DOHH2 (cell line): Measurements from ENCODE around the gene EPC1.
"Not testable (repeated sequence)": the region's sequence is repeated elsewhere in the genome, so short reads cannot be mapped to it uniquely, and the experiment has no call there.

ENCODE experiments used
- H3F3A ChIP-seq: fragments of 200-600 bp; sonication (generic), shearing (Covaris generic); 2 replicates; pipeline ENCODE4 v1.6.0; 2016; ENCODE audit warnings: antibody characterized with exemption, mild to moderate bottlenecking; ENCODE audit not compliant: control insufficient read depth, insufficient read depth
- H3K27ac ChIP-seq: fragments of 200-600 bp; sonication (generic); 2 replicates; pipeline ENCODE4 v1.5.1; 2014; ENCODE audit warnings: low read depth, mild to moderate bottlenecking, low read length, moderate library complexity
- H3K27me3 ChIP-seq: fragments of 200-600 bp; sonication (generic); 2 replicates; pipeline ENCODE4 v1.6.1; 2014; ENCODE audit warnings: mild to moderate bottlenecking, low read length, mixed read lengths; ENCODE audit not compliant: control insufficient read depth
- H3K36me3 ChIP-seq: fragments of 200-600 bp; sonication (generic); 2 replicates; pipeline ENCODE4 v1.6.1; 2014; ENCODE audit warnings: mild to moderate bottlenecking, low read length, moderate library complexity, mixed read lengths; ENCODE audit not compliant: control insufficient read depth
- H3K4me1 ChIP-seq: fragments of 200-600 bp; sonication (generic); 2 replicates; pipeline ENCODE4 v1.6.1; 2014; ENCODE audit warnings: mild to moderate bottlenecking, low read length, mixed read lengths; ENCODE audit not compliant: control insufficient read depth
- H3K4me2 ChIP-seq: fragments of 200-600 bp; sonication (generic); 2 replicates; pipeline ENCODE4 v1.6.0; 2014; ENCODE audit warnings: mild to moderate bottlenecking, low read length, moderate library complexity
- H3K4me3 ChIP-seq: fragments of 200-600 bp; sonication (generic); 2 replicates; pipeline ENCODE4 v1.5.1; 2014; ENCODE audit warnings: mild to moderate bottlenecking, low read length, mixed read lengths
- H3K79me2 ChIP-seq: fragments of 200-600 bp; sonication (generic); 2 replicates; pipeline ENCODE4 v1.6.1; 2014; ENCODE audit warnings: mild to moderate bottlenecking, low read length, mixed read lengths; ENCODE audit not compliant: control insufficient read depth
- H3K9me2 ChIP-seq: fragments of 200-600 bp; sonication (generic); replicated peaks from 2 replicates; pipeline ENCODE4 v1.6.1; 2014; ENCODE audit warnings: mild to moderate bottlenecking, low read length, mixed read lengths; ENCODE audit not compliant: control insufficient read depth
- H3K9me3 ChIP-seq: fragments of 200-600 bp; sonication (generic); 2 replicates; pipeline ENCODE4 v1.6.1; 2014; ENCODE audit warnings: antibody characterized with exemption, low read length, mixed read lengths; ENCODE audit not compliant: control insufficient read depth, insufficient read depth
- H4K20me1 ChIP-seq: fragments of 200-600 bp; sonication (generic); 2 replicates; pipeline ENCODE4 v1.6.0; 2014; ENCODE audit warnings: low read depth, mild to moderate bottlenecking, antibody characterized with exemption, low read length, moderate library complexity; ENCODE audit not compliant: control insufficient read depth, insufficient read depth
- EZH2phosphoT487 ChIP-seq: fragments of 200-600 bp; sonication (generic); IDR thresholded peaks from 2 replicates; pipeline ENCODE4 v1.6.1; 2017; ENCODE audit warnings: borderline replicate concordance, mild to moderate bottlenecking, antibody characterized with exemption, low read length, moderate library complexity, mixed read lengths
- TF ChIP-seq, protein P1 (sequence below): fragments of 200-600 bp; sonication (generic); IDR thresholded peaks from one replicate; pipeline ENCODE4 v1.5.1; 2014; ENCODE audit warnings: antibody characterized with exemption, mild to moderate bottlenecking, low read depth, low read length; ENCODE audit not compliant: poor library complexity, severe bottlenecking

Gene EPC1

DNA sequence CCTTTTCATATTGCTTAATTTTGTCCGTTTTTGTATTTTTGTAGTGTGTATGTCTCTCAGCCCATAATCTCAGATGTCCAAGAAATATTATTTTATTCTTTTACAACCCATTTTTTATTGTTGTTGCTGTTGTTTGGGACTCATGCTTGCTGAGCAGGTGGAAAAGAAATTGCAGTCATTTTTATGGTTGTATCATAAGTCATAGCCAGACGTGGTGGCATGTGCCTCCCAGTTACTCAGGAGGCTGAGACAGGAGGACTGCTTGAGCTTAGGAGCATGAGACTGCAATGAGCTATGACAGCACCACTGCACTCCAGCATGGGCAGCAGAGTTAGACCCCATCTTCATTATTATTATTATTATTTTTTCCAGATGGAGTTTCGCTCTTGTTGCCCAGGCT lies 117.8 kb downstream of the EPC1 start:
- Histone ChIP-seq H3K36me3 (no peaks in the 10 kb centered on the region), H3K9me2 (no peaks in the 10 kb centered on the region), H3K27ac (no peak overlapping the region), H3K4me2 (no peak overlapping the region), H3K4me1 (no peaks in the 10 kb centered on the region), H3F3A (no peaks in the 10 kb centered on the region), H3K79me2 (no peaks in the 10 kb centered on the region), H3K27me3 (no peaks in the 10 kb centered on the region), H3K4me3 (no peak overlapping the region), H3K9me3 (no peaks in the 10 kb centered on the region), H4K20me1 (no peaks in the 10 kb centered on the region)
- TF ChIP-seq, protein P1, sequence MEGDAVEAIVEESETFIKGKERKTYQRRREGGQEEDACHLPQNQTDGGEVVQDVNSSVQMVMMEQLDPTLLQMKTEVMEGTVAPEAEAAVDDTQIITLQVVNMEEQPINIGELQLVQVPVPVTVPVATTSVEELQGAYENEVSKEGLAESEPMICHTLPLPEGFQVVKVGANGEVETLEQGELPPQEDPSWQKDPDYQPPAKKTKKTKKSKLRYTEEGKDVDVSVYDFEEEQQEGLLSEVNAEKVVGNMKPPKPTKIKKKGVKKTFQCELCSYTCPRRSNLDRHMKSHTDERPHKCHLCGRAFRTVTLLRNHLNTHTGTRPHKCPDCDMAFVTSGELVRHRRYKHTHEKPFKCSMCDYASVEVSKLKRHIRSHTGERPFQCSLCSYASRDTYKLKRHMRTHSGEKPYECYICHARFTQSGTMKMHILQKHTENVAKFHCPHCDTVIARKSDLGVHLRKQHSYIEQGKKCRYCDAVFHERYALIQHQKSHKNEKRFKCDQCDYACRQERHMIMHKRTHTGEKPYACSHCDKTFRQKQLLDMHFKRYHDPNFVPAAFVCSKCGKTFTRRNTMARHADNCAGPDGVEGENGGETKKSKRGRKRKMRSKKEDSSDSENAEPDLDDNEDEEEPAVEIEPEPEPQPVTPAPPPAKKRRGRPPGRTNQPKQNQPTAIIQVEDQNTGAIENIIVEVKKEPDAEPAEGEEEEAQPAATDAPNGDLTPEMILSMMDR, result no peak
- TF ChIP-seq EZH2phosphoT487, result no peak

DNA sequence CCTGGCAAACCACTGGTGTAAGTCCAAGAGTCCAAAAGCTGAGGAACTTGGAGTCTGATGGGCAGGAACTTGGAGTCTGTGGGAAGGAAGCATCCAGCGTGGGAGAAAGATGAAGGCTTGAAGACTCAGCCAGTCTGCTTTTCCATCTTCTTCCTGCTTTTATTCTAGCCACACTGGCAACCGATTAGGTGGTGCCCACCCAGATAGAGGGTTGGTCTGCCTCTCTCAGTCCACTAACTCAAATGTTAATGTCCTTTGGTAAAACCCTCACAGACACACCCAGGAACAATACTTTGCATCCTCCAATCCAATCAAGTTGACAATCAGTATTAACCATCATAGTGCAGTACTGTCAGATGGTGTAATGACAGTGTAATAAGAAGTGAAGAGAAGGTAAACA lies 119.2 kb downstream of the EPC1 start:
- TF ChIP-seq EZH2phosphoT487, result no peak
- TF ChIP-seq, protein P1, result no peak
- Histone ChIP-seq H3K27me3 (no peaks in the 10 kb centered on the region), H3K4me2 (no peak overlapping the region), H4K20me1 (no peaks in the 10 kb centered on the region), H3K79me2 (no peaks in the 10 kb centered on the region), H3F3A (no peaks in the 10 kb centered on the region), H3K27ac (no peak overlapping the region), H3K4me3 (no peak overlapping the region), H3K9me3 (no peaks in the 10 kb centered on the region), H3K9me2 (no peaks in the 10 kb centered on the region), H3K4me1 (no peaks in the 10 kb centered on the region), H3K36me3 (no peaks in the 10 kb centered on the region)

DNA sequence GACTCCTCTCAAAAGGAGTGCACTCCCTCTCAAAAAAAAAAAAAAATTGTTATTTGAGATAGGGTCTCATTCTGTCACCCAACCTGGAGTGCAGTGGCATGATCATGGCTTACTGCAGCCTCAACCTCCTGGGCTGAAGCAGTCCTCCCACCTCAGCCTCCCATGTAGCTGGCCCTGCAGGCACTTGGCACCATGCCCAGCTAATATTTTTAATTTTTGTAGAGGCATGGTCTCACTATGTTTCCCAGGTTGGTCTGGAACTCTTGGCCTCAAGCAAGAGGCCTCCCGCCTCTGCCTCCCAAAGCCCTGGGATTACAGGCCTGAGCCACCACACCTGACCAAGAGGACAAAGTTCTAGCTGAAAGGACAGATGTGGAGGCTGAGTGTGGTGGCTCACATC lies 120.3 kb downstream of the EPC1 start:
- TF ChIP-seq, protein P1, result no peak
- TF ChIP-seq EZH2phosphoT487, result no peak
- H3K9me2 ChIP-seq, result no peaks in the 10 kb centered on the region
- H3K27me3 ChIP-seq, result no peaks in the 10 kb centered on the region
- no peaks in the 10 kb centered on the region for H3K36me3 ChIP-seq
- no peak overlapping the region for H3K27ac ChIP-seq
- no peaks in the 10 kb centered on the region for H3K79me2 ChIP-seq
- no peaks in the 10 kb centered on the region for H4K20me1 ChIP-seq
- no peaks in the 10 kb centered on the region for H3K9me3 ChIP-seq
- H3K4me1 ChIP-seq, result no peaks in the 10 kb centered on the region
- H3K4me3 ChIP-seq, result no peak overlapping the region
- H3K4me2 ChIP-seq, result no peak overlapping the region
- no peaks in the 10 kb centered on the region for H3F3A ChIP-seq

DNA sequence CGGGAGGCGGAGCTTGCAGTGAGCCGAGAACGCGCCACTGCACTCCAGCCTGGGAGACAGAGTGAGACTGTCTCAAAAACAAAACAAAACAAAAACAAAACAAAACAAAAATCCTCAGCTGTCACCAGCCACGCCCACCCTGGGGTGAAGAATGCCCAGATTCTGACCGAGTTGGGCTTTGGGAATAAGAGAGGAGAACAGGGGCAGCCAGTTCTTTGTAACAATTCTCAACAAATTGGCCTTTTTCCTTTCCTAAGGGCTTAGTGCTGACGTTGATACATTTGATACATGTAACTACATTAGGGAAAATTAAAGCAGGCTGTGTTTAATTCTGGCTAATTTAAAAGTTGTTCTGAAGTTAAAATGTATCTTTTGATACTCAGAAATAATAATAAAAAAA lies 121.0 kb downstream of the EPC1 start:
- Histone ChIP-seq H4K20me1 (no peaks in the 10 kb centered on the region), H3K36me3 (no peaks in the 10 kb centered on the region), H3K79me2 (no peaks in the 10 kb centered on the region), H3K4me3 (no peak overlapping the region), H3K9me3 (no peaks in the 10 kb centered on the region), H3K4me1 (no peaks in the 10 kb centered on the region), H3K9me2 (no peaks in the 10 kb centered on the region), H3F3A (no peaks in the 10 kb centered on the region), H3K27ac (no peak overlapping the region), H3K27me3 (no peaks in the 10 kb centered on the region), H3K4me2 (no peak overlapping the region)
- TF ChIP-seq, protein P1, result no peak
- no peak for TF ChIP-seq EZH2phosphoT487

DNA sequence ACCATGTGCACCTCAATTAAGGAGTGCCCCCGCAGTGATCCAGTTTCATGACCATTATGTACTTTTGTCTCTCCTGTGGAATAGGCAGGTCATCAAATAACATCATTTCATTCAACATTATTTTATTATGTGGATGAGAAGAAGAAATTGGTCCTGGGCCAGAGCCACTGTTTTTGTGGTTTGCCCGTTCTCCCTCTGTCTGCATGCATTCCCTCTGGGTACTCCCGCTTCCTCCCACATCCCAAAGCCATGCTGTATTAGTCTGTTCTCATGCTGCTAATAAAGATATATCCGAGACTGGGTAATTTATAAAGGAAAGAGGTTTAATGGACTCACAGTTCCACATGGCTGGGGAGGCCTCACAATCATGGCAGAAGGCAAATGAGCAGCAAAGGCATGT lies 124.6 kb downstream of the EPC1 start:
- not testable (repeated sequence) for H4K20me1 ChIP-seq, H3K4me2 ChIP-seq, H3K36me3 ChIP-seq, H3K4me3 ChIP-seq, H3K79me2 ChIP-seq, H3K27me3 ChIP-seq, H3K9me3 ChIP-seq, H3K4me1 ChIP-seq, H3K27ac ChIP-seq, H3F3A ChIP-seq, H3K9me2 ChIP-seq
